ENCODE results near the gene IL1RN.

Gene IL1RN

GRCh38 chr2:113117541-113118262 is 9.7 kb upstream of the IL1RN start:
- H3K27me3 ChIP-seq (ENCODE audit: insufficient read depth, low read length), result peaks cover 27% of the 10 kb centered on the region; the same call in 1 of the 2 replicates
- H3K36me3 ChIP-seq (ENCODE audit: insufficient read depth, low read length), result no peaks in the 10 kb centered on the region
- H3K4me3 ChIP-seq (ENCODE audit: low read depth, low read length), result no peak overlapping the region
- H3K4me1 ChIP-seq (ENCODE audit: control insufficient read depth, insufficient read depth, low read length, unreplicated experiment), result peaks cover 24% of the 10 kb centered on the region
- H2AFZ ChIP-seq (ENCODE audit: low read length, unreplicated experiment), result no peak overlapping the region
- H3K79me2 ChIP-seq (ENCODE audit: control insufficient read depth, insufficient read depth, low read length, unreplicated experiment), result no peaks in the 10 kb centered on the region
- peak overlapping the region; percentile 73; the same call in 1 of the 2 replicates for H3K27ac ChIP-seq (ENCODE audit: low read depth, low read length)

- no peaks in the 10 kb centered on the region for H3K79me2 ChIP-seq (ENCODE audit: control insufficient read depth, insufficient read depth, low read length, unreplicated experiment)
- peak overlapping the region; percentile 46; the same call in 1 of the 2 replicates for H3K27ac ChIP-seq (ENCODE audit: low read depth, low read length)
Observed at GRCh38 chr2:113118263-113118657, 9.1 kb upstream of the IL1RN start.

GRCh38 chr2:113119111-113119510 is 8.3 kb upstream of the IL1RN start:
- Histone ChIP-seq H3K4me3 (ENCODE audit: low read depth, low read length) (no peak overlapping the region), H3K27me3 (ENCODE audit: insufficient read depth, low read length) (peaks cover 22% of the 10 kb centered on the region; the same call in 1 of the 2 replicates), H3K4me1 (ENCODE audit: control insufficient read depth, insufficient read depth, low read length, unreplicated experiment) (peaks cover 28% of the 10 kb centered on the region), H3K27ac (ENCODE audit: low read depth, low read length) (no peak overlapping the region), H3K79me2 (ENCODE audit: control insufficient read depth, insufficient read depth, low read length, unreplicated experiment) (no peaks in the 10 kb centered on the region), H2AFZ (ENCODE audit: low read length, unreplicated experiment) (no peak overlapping the region), H3K36me3 (ENCODE audit: insufficient read depth, low read length) (no peaks in the 10 kb centered on the region)

More at GRCh38 chr2:113118263-113118657, 9.1 kb upstream of the IL1RN start:
- peaks cover 27% of the 10 kb centered on the region; the same call in 1 of the 2 replicates for H3K27me3 ChIP-seq (ENCODE audit: insufficient read depth, low read length)
- H2AFZ ChIP-seq (ENCODE audit: low read length, unreplicated experiment), result no peak overlapping the region
- no peak overlapping the region for H3K4me3 ChIP-seq (ENCODE audit: low read depth, low read length)
- H3K4me1 ChIP-seq (ENCODE audit: control insufficient read depth, insufficient read depth, low read length, unreplicated experiment), result peaks cover 24% of the 10 kb centered on the region
- no peaks in the 10 kb centered on the region for H3K36me3 ChIP-seq (ENCODE audit: insufficient read depth, low read length)

GRCh38 chr2:113120861-113121260 is 6.5 kb upstream of the IL1RN start:
- H3K27me3 ChIP-seq (ENCODE audit: insufficient read depth, low read length), result peaks cover 19% of the 10 kb centered on the region; the same call in 1 of the 2 replicates
- H2AFZ ChIP-seq (ENCODE audit: low read length, unreplicated experiment), result no peak overlapping the region
- no peaks in the 10 kb centered on the region for H3K79me2 ChIP-seq (ENCODE audit: control insufficient read depth, insufficient read depth, low read length, unreplicated experiment)
- H3K27ac ChIP-seq (ENCODE audit: low read depth, low read length), result no peak overlapping the region
- H3K4me1 ChIP-seq (ENCODE audit: control insufficient read depth, insufficient read depth, low read length, unreplicated experiment), result peaks cover 41% of the 10 kb centered on the region
- no peaks in the 10 kb centered on the region for H3K36me3 ChIP-seq (ENCODE audit: insufficient read depth, low read length)
- H3K4me3 ChIP-seq (ENCODE audit: low read depth, low read length), result no peak overlapping the region

- H3K27me3 ChIP-seq (ENCODE audit: insufficient read depth, low read length), result peaks cover 19% of the 10 kb centered on the region; the same call in 1 of the 2 replicates
- no peak overlapping the region for H3K27ac ChIP-seq (ENCODE audit: low read depth, low read length)
- peaks cover 26% of the 10 kb centered on the region for H3K4me1 ChIP-seq (ENCODE audit: control insufficient read depth, insufficient read depth, low read length, unreplicated experiment)
- no peaks in the 10 kb centered on the region for H3K36me3 ChIP-seq (ENCODE audit: insufficient read depth, low read length)
- no peak overlapping the region for H2AFZ ChIP-seq (ENCODE audit: low read length, unreplicated experiment)
- H3K4me3 ChIP-seq (ENCODE audit: low read depth, low read length), result no peak overlapping the region
- H3K79me2 ChIP-seq (ENCODE audit: control insufficient read depth, insufficient read depth, low read length, unreplicated experiment), result no peaks in the 10 kb centered on the region
Observed at GRCh38 chr2:113122364-113122763, 5.0 kb upstream of the IL1RN start.

GRCh38 chr2:113123726-113124125 is 3.7 kb upstream of the IL1RN start:
- Histone ChIP-seq H3K79me2 (ENCODE audit: control insufficient read depth, insufficient read depth, low read length, unreplicated experiment) (no peaks in the 10 kb centered on the region), H3K4me1 (ENCODE audit: control insufficient read depth, insufficient read depth, low read length, unreplicated experiment) (peaks cover 20% of the 10 kb centered on the region), H3K36me3 (ENCODE audit: insufficient read depth, low read length) (no peaks in the 10 kb centered on the region), H2AFZ (ENCODE audit: low read length, unreplicated experiment) (no peak overlapping the region), H3K27me3 (ENCODE audit: insufficient read depth, low read length) (peaks cover 19% of the 10 kb centered on the region; the same call in 1 of the 2 replicates), H3K4me3 (ENCODE audit: low read depth, low read length) (no peak overlapping the region), H3K27ac (ENCODE audit: low read depth, low read length) (no peak overlapping the region)

- no peak overlapping the region for H3K4me3 ChIP-seq (ENCODE audit: low read depth, low read length)
- H2AFZ ChIP-seq (ENCODE audit: low read length, unreplicated experiment), result no peak overlapping the region
- peak overlapping the region; percentile 46; the same call in 1 of the 2 replicates for H3K27ac ChIP-seq (ENCODE audit: low read depth, low read length)
- H3K79me2 ChIP-seq (ENCODE audit: control insufficient read depth, insufficient read depth, low read length, unreplicated experiment), result no peaks in the 10 kb centered on the region
- no peaks in the 10 kb centered on the region for H3K36me3 ChIP-seq (ENCODE audit: insufficient read depth, low read length)
- peaks cover 19% of the 10 kb centered on the region; the same call in 1 of the 2 replicates for H3K27me3 ChIP-seq (ENCODE audit: insufficient read depth, low read length)
- peaks cover 20% of the 10 kb centered on the region for H3K4me1 ChIP-seq (ENCODE audit: control insufficient read depth, insufficient read depth, low read length, unreplicated experiment)
Observed at GRCh38 chr2:113124181-113124961, 3.0 kb upstream of the IL1RN start.

GRCh38 chr2:113124984-113125855 is 2.2 kb upstream of the IL1RN start:
- Histone ChIP-seq H3K36me3 (ENCODE audit: insufficient read depth, low read length) (no peaks in the 10 kb centered on the region), H3K27me3 (ENCODE audit: insufficient read depth, low read length) (peaks cover 14% of the 10 kb centered on the region; the same call in 1 of the 2 replicates), H2AFZ (ENCODE audit: low read length, unreplicated experiment) (no peak overlapping the region), H3K27ac (ENCODE audit: low read depth, low read length) (peak overlapping the region; percentile 46; the same call in 1 of the 2 replicates), H3K4me1 (ENCODE audit: control insufficient read depth, insufficient read depth, low read length, unreplicated experiment) (peaks cover 20% of the 10 kb centered on the region), H3K4me3 (ENCODE audit: low read depth, low read length) (no peak overlapping the region; the same call in 1 of the 2 replicates), H3K79me2 (ENCODE audit: control insufficient read depth, insufficient read depth, low read length, unreplicated experiment) (no peaks in the 10 kb centered on the region)

- Histone ChIP-seq H3K4me1 (ENCODE audit: control insufficient read depth, insufficient read depth, low read length, unreplicated experiment) (peaks cover 20% of the 10 kb centered on the region), H2AFZ (ENCODE audit: low read length, unreplicated experiment) (no peak overlapping the region)
Observed at GRCh38 chr2:113127646-113128570, 510 bp downstream of the IL1RN start.

More at GRCh38 chr2:113127646-113128570, 510 bp downstream of the IL1RN start:
- no peak overlapping the region for H3K27ac ChIP-seq (ENCODE audit: low read depth, low read length)
- H3K36me3 ChIP-seq (ENCODE audit: insufficient read depth, low read length), result no peaks in the 10 kb centered on the region
- H3K79me2 ChIP-seq (ENCODE audit: control insufficient read depth, insufficient read depth, low read length, unreplicated experiment), result no peaks in the 10 kb centered on the region
- H3K4me3 ChIP-seq (ENCODE audit: low read depth, low read length), result no peak overlapping the region
- no peaks in the 10 kb centered on the region for H3K27me3 ChIP-seq (ENCODE audit: insufficient read depth, low read length)
